Measurements from ENCODE around the gene RAB5A. TPM values are rescaled to one million over a fixed set of nuclear protein-coding genes. Genes with fewer than 3 reads are reported as not detected.

RAB5A gene
- total and polyA plus RNA-seq, 12 donors: 33.9 to 80.9 (median 64.5) TPM

- DNase-seq (no peak), ATAC-seq (no peak)
- H3K4me3 ChIP-seq: no peak overlapping the region
- peaks cover 0 to 11% (median 4%) of the 10 kb centered on the region in 7 donors for H3K27me3 ChIP-seq
- no peak for TF ChIP-seq CTCF (IDR thresholded peaks at IDR 0.05)
- 81 to 84% methylated on average over 1 of the region's 1 CpG for WGBS, 2 donors
- H3K36me3 ChIP-seq: no peaks in the 10 kb centered on the region
- H3K9me3 ChIP-seq: no peaks in the 10 kb centered on the region
- intact Hi-C loops (cut with DNase I): no loop called here
- peaks cover 0 to 21% (median 0%) of the 10 kb centered on the region in 9 donors for H3K4me1 ChIP-seq
- peak overlapping the region in 1 of 10 donors; percentile 74 for H3K27ac ChIP-seq
Measured at GRCh38 chr3:19931767-19932188, 15.1 kb upstream of the RAB5A start.

GRCh38 chr3:19932422-19932821 lies 14.5 kb upstream of the RAB5A start:
- Histone ChIP-seq H3K4me3 (no peak overlapping the region), H3K9me3 (no peaks in the 10 kb centered on the region), H3K27me3 (peaks cover 0 to 11% (median 4%) of the 10 kb centered on the region in 7 donors), H3K36me3 (no peaks in the 10 kb centered on the region), H3K27ac (no peak overlapping the region), H3K4me1 (peaks cover 0 to 21% (median 0%) of the 10 kb centered on the region in 9 donors)
- no peak for ATAC-seq
- no peak for TF ChIP-seq CTCF (IDR thresholded peaks at IDR 0.05)
- no peak for DNase-seq
- WGBS, 2 donors: 93 to 96% methylated on average over 2 of the region's 2 CpGs
- intact Hi-C loops (cut with DNase I): no loop called here

DNA sequence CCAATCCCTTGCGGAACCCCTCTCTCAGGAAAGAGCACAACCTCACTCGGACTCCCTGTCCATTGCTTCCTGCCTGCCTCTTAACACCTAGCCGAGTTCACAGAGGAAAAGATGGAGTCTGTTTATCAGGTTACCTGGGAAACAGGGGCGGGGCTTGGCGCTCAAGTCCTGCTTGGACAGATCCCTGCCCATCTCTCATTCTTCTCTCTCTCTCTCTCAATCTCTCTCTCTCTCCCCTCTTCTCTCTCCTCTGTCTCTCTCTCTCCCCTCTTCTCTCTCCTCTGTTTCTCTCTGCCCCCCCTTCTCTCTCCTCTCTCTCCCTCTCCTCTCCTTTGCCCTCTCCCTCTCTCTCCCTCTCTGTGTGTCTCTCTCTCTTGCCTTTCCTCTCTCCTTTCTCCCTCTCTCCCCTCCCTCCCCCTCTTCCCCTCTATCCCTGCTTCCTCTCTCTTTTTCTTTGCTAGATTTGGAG lies 12.8 kb upstream of the RAB5A start, which contains the start of gene EFHB:
Gene EFHB, minus strand, starts transcription at position 120 of the 469 bp plus-strand sequence. CDS start 199 bp downstream, outside the sequence.
- 31 to 34% methylated on average over 5 of the region's 5 CpGs for WGBS, 2 donors
- no peak for TF ChIP-seq CTCF (IDR thresholded peaks at IDR 0.05)
- H3K27ac ChIP-seq: no peak within 1 kb of the TSS
- H3K4me3 ChIP-seq: no peak within 1 kb of the TSS
- H3K9me3 ChIP-seq: no peaks in the 10 kb centered on the region
- no peak for ATAC-seq
- peaks cover 0 to 21% (median 0%) of the 10 kb centered on the region in 9 donors for H3K4me1 ChIP-seq
- intact Hi-C loops (cut with DNase I): no loop called here
- no peak for DNase-seq
- H3K27me3 ChIP-seq: peaks cover 0 to 11% (median 4%) of the 10 kb centered on the region in 7 donors
- no peaks in the 10 kb centered on the region for H3K36me3 ChIP-seq

GRCh38 chr3:19937459-19938294 lies 9.2 kb upstream of the RAB5A start:
- DNase-seq: no peak
- ATAC-seq: no peak
- Histone ChIP-seq H3K4me1 (peaks cover 0 to under 1% (median 0%) of the 10 kb centered on the region in 9 donors), H3K9me3 (no peaks in the 10 kb centered on the region), H3K4me3 (no peak overlapping the region), H3K27ac (no peak overlapping the region), H3K36me3 (no peaks in the 10 kb centered on the region), H3K27me3 (peaks cover 0 to 11% (median 4%) of the 10 kb centered on the region in 7 donors)
- TF ChIP-seq CTCF (IDR thresholded peaks at IDR 0.05): no peak
- 67 to 74% methylated on average over 7 of the region's 7 CpGs for WGBS, 2 donors
- intact Hi-C loops (cut with DNase I): no loop called here

Measured in heart right ventricle (tissue), 16 donors.